Suppressor macrophage treated with lipopolysaccharide for 4 hours (primary cell): Measurements from ENCODE around the gene PIP4K2B.
"Not testable (repeated sequence)": the region's sequence is repeated elsewhere in the genome, so short reads cannot be mapped to it uniquely, and the experiment has no call there.

Experiments
- DNase-seq: peaks from one replicate; pipeline ENCODE4 v3.0.0-alpha.2; 2020

Gene PIP4K2B

GRCh38 chr17:38728290-38728831, 71.0 kb downstream of the PIP4K2B start:
- no peak for DNase-seq

- peak; percentile 68 for DNase-seq
Measured at GRCh38 chr17:38727736-38728135, 71.6 kb downstream of the PIP4K2B start.

- DNase-seq = not testable (repeated sequence)
Measured at GRCh38 chr17:38726145-38726544, 73.2 kb downstream of the PIP4K2B start.

GRCh38 chr17:38725066-38725465, 74.3 kb downstream of the PIP4K2B start:
- no peak for DNase-seq

- no peak for DNase-seq
Measured at GRCh38 chr17:38724337-38724988, 74.9 kb downstream of the PIP4K2B start.

- DNase-seq = no peak
Measured at GRCh38 chr17:38721802-38722201, 77.6 kb downstream of the PIP4K2B start.

- DNase-seq = no peak
Measured at GRCh38 chr17:38720941-38721340, 78.4 kb downstream of the PIP4K2B start.

- DNase-seq = no peak
Measured at GRCh38 chr17:38719943-38720641, 79.3 kb downstream of the PIP4K2B start.

GRCh38 chr17:38719289-38719942, 79.9 kb downstream of the PIP4K2B start:
- DNase-seq = no peak

GRCh38 chr17:38717139-38717745, 82.1 kb downstream of the PIP4K2B start:
- no peak for DNase-seq

- DNase-seq = no peak
Measured at GRCh38 chr17:38716368-38717005, 82.9 kb downstream of the PIP4K2B start.
